A549 (cell line): ENCODE results near the gene PRKRIP1. TPM values are rescaled to one million over a fixed set of nuclear protein-coding genes. Genes with fewer than 3 reads are reported as not detected.

ENCODE experiments used
- ATAC-seq, 2 experiments: fragments of 200-7000 bp in 1 of 2; fragments of >200 bp in 1 of 2; cut with Nextera tagmentation in 1 of 2; cut with Tn5 transposase in 1 of 2; 3 replicates each; pipeline versions ENCODE4 v1.8.0 to v1.9.1; 2018 to 2020; ENCODE audit warnings: mild to moderate bottlenecking in 1 of 2, moderate library complexity in 1 of 2
- CTCF ChIA-PET: fragments of 300-600 bp; sonication (Branson Sonifier 250); formaldehyde crosslinking; extraction: SDS; loops from one replicate; lab custom pipeline; 2021; ENCODE audit warnings: antibody characterized with exemption, inconsistent platforms; lab: Yijun Ruan, JAX
- POLR2A ChIA-PET: fragments of 350-600 bp; formaldehyde crosslinking; extraction: SDS; loops from one replicate; lab custom pipeline; 2021; ENCODE audit warnings: antibody characterized with exemption, inconsistent platforms; lab: Yijun Ruan, JAX
- DNase-seq, 2 experiments: peaks; one replicate each; pipeline versions ENCODE4 v3.0.0 to v3.0.0-alpha.2; 2011 to 2016; ENCODE audit warnings: low read depth in 1 of 2, low spot score in 1 of 2
- FAIRE-seq: peaks from 2 replicates; lab custom pipeline; 2011; peaks lifted over from hg19 to GRCh38; lab: Jason Lieb, UNC
- H3K27ac ChIP-seq, 2 experiments: fragments of >200 bp; sonication (Bioruptor Twin); formaldehyde crosslinking; 3 replicates each; pipeline ENCODE4 v1.5.1; 2016 to 2017
- H3K4me1 ChIP-seq: fragments of >200 bp; sonication (Bioruptor Twin); formaldehyde crosslinking; 3 replicates; pipeline ENCODE4 v1.6.1; 2016
- H3K4me2 ChIP-seq: fragments of >200 bp; sonication (Bioruptor Twin); formaldehyde crosslinking; 3 replicates; pipeline ENCODE4 v1.6.1; 2016
- H3K4me3 ChIP-seq: fragments of >200 bp; sonication (Bioruptor Twin); formaldehyde crosslinking; 3 replicates; pipeline ENCODE4 v1.5.1; 2016
- H3K9me3 ChIP-seq: fragments of >200 bp; sonication (Bioruptor Twin); formaldehyde crosslinking; 3 replicates; pipeline ENCODE4 v1.6.1; 2016
- BHLHE40 ChIP-seq: IDR thresholded peaks from 2 replicates; pipeline ENCODE4 v1.6.1; 2012; ENCODE audit warnings: low read depth, low read length, inconsistent platforms
- CBX2 ChIP-seq: fragments of 200-600 bp; sonication (generic); IDR thresholded peaks from 2 replicates; pipeline ENCODE4 v1.6.1; 2016; ENCODE audit warnings: low read depth, mild to moderate bottlenecking, borderline replicate concordance
- CEBPB ChIP-seq, 2 experiments: fragments of >200 bp in 1 of 2; sonication (Bioruptor Twin) in 1 of 2; formaldehyde crosslinking in 1 of 2; IDR thresholded peaks; 2 replicates each; pipeline ENCODE4 v1.6.1; 2012 to 2016
- CHD4 ChIP-seq: fragments of 200-600 bp; sonication (generic); IDR thresholded peaks from 2 replicates; pipeline ENCODE4 v1.6.1; 2016; ENCODE audit warnings: antibody characterized with exemption, mild to moderate bottlenecking, borderline replicate concordance
- EHF ChIP-seq: fragments of 250-450 bp; sonication (Bioruptor Pico); IDR thresholded peaks from 2 replicates; pipeline ENCODE4 v1.5.0; 2020; ENCODE audit warnings: mild to moderate bottlenecking
- EHMT2 ChIP-seq: fragments of 200-600 bp; sonication (generic); IDR thresholded peaks from 2 replicates; pipeline ENCODE4 v1.6.1; 2016; ENCODE audit warnings: antibody characterized with exemption, low read depth, mild to moderate bottlenecking, moderate library complexity
- ESRRA ChIP-seq: fragments of 150-350 bp; IDR thresholded peaks from 2 replicates; pipeline ENCODE4 v1.6.1; 2014; ENCODE audit warnings: mild to moderate bottlenecking, low read length, borderline replicate concordance
- FOXS1 ChIP-seq: fragments of 250-450 bp; sonication (Bioruptor Pico); IDR thresholded peaks from 2 replicates; pipeline ENCODE4 v1.5.0; 2020; ENCODE audit warnings: mild to moderate bottlenecking, moderate library complexity
- HDAC2 ChIP-seq: fragments of 200-600 bp; sonication (generic); IDR thresholded peaks from 2 replicates; pipeline ENCODE4 v1.6.1; 2016
- HEYL ChIP-seq: fragments of 250-450 bp; sonication (Bioruptor Pico); IDR thresholded peaks from 2 replicates; pipeline ENCODE4 v1.8.0; 2021; ENCODE audit warnings: mild to moderate bottlenecking, moderate library complexity
- HOXA7 ChIP-seq: fragments of 250-450 bp; sonication (Bioruptor Pico); IDR thresholded peaks from 2 replicates; pipeline ENCODE4 v1.5.0; 2020; ENCODE audit warnings: mild to moderate bottlenecking, moderate library complexity
- HOXB13 ChIP-seq: fragments of 250-450 bp; sonication (Bioruptor Pico); IDR thresholded peaks from 2 replicates; pipeline ENCODE4 v1.5.0; 2020; ENCODE audit warnings: low read depth, mild to moderate bottlenecking, moderate library complexity
- HOXB5 ChIP-seq: fragments of 250-450 bp; sonication (Bioruptor Pico); IDR thresholded peaks from 2 replicates; pipeline ENCODE4 v1.5.0; 2020; ENCODE audit warnings: mild to moderate bottlenecking, moderate library complexity
- JUN ChIP-seq, 2 experiments: fragments of >200 bp; sonication (Bioruptor Twin); formaldehyde crosslinking; IDR thresholded peaks; 2 replicates in 1 of 2; 3 replicates in 1 of 2; pipeline ENCODE4 v1.6.1; 2016 to 2017
- MYC ChIP-seq: IDR thresholded peaks from 2 replicates; pipeline ENCODE4 v1.6.1; 2012; ENCODE audit warnings: mild to moderate bottlenecking, inconsistent platforms, low read length, improper control_type of control experiment, borderline replicate concordance
- NFE2L2 ChIP-seq: fragments of 150-350 bp; conservative IDR thresholded peaks from 2 replicates; pipeline ENCODE4 v1.6.1; 2014; ENCODE audit warnings: low read length
- NPAS2 ChIP-seq: fragments of 250-450 bp; sonication (Bioruptor Pico); IDR thresholded peaks from 2 replicates; pipeline ENCODE4 v1.8.0; 2022; ENCODE audit warnings: mild to moderate bottlenecking, moderate library complexity, borderline replicate concordance
- NR3C1 ChIP-seq: fragments of >200 bp; sonication (Bioruptor Twin); formaldehyde crosslinking; IDR thresholded peaks from 3 replicates; pipeline ENCODE4 v1.6.1; 2017
- PHF8 ChIP-seq: fragments of 200-600 bp; sonication (generic); IDR thresholded peaks from 2 replicates; pipeline ENCODE4 v1.6.1; 2016; ENCODE audit warnings: low read depth, mild to moderate bottlenecking, antibody characterized with exemption, moderate library complexity, borderline replicate concordance
- RAD21 ChIP-seq, 2 experiments: fragments of >200 bp in 1 of 2; sonication (Bioruptor Twin) in 1 of 2; formaldehyde crosslinking in 1 of 2; IDR thresholded peaks in 1 of 2; conservative IDR thresholded peaks in 1 of 2; 2 replicates in 1 of 2; 3 replicates in 1 of 2; pipeline ENCODE4 v1.6.1; 2012 to 2018; ENCODE audit warnings: inconsistent platforms in 1 of 2
- RARB ChIP-seq: fragments of 250-450 bp; sonication (Bioruptor Pico); IDR thresholded peaks from 2 replicates; pipeline ENCODE4 v1.8.0; 2021; ENCODE audit warnings: mild to moderate bottlenecking, moderate library complexity
- RNF2 ChIP-seq: fragments of 200-600 bp; sonication (generic); IDR thresholded peaks from 2 replicates; pipeline ENCODE4 v1.6.1; 2016; ENCODE audit warnings: low read depth, mild to moderate bottlenecking, antibody characterized with exemption, moderate library complexity, borderline replicate concordance
- SMC3 ChIP-seq: fragments of >200 bp; sonication (Bioruptor Twin); formaldehyde crosslinking; IDR thresholded peaks from 3 replicates; pipeline ENCODE4 v1.6.1; 2018; ENCODE audit warnings: inconsistent platforms
- SREBF2 ChIP-seq: fragments of 450-650 bp; IDR thresholded peaks from 2 replicates; pipeline ENCODE4 v1.6.1; 2014; ENCODE audit warnings: mild to moderate bottlenecking, moderate library complexity
- TP53 ChIP-seq: fragments of 250-450 bp; sonication (Bioruptor Pico); IDR thresholded peaks from 2 replicates; pipeline ENCODE4 v1.5.0; 2021; ENCODE audit warnings: mild to moderate bottlenecking, moderate library complexity
- ZC3H11A ChIP-seq: fragments of 450-650 bp; IDR thresholded peaks from 2 replicates; pipeline ENCODE4 v1.6.1; 2014; ENCODE audit warnings: antibody characterized with exemption, mild to moderate bottlenecking
- ZSCAN20 ChIP-seq: fragments of 250-450 bp; sonication (Bioruptor Pico); IDR thresholded peaks from 2 replicates; pipeline ENCODE4 v1.8.0; 2022; ENCODE audit warnings: mild to moderate bottlenecking, moderate library complexity
- WGBS: methylation state at CpG from one replicate; pipeline ENCODE4 v1.1.6; 2017; ENCODE audit errors: missing lambda C conversion rate; 5-methylcytosine and 5-hydroxymethylcytosine counted together
- polyA plus RNA-seq, 4 experiments: library from polyadenylated mRNA; depleted of rRNA in 3 of 4; stranded (reverse); fragments of >200 nt; fragmentation: RNase III in 1 of 4; extraction: RNeasy Plus Mini Kit Qiagen cat#74134 plus additional on column Dnase treatment in 1 of 4; gene quantifications; 2 replicates in 3 of 4; 3 replicates in 1 of 4; pipeline ENCODE4 v1.2.3, GENCODE V29; 2011 to 2017
- TF ChIP-seq, protein P1 (sequence below): fragments of >200 bp; sonication (Bioruptor Twin); formaldehyde crosslinking; IDR thresholded peaks from 3 replicates; pipeline ENCODE4 v1.5.1; 2016
- TF ChIP-seq, protein P2 (sequence below): fragments of 450-650 bp; IDR thresholded peaks from 2 replicates; pipeline ENCODE4 v1.6.1; 2014; ENCODE audit warnings: antibody characterized with exemption
- TF ChIP-seq, protein P3 (sequence below): IDR thresholded peaks from 2 replicates; pipeline ENCODE4 v1.6.1; 2012
- TF ChIP-seq, protein P4 (sequence below): IDR thresholded peaks from 2 replicates; pipeline ENCODE4 v1.6.1; 2012; ENCODE audit warnings: low read depth, borderline replicate concordance
- TF ChIP-seq, protein P5 (sequence below): fragments of 150-350 bp; IDR thresholded peaks from 2 replicates; pipeline ENCODE4 v1.6.1; 2014; ENCODE audit warnings: low read depth, mild to moderate bottlenecking, low read length

The PRKRIP1 gene
- polyA plus RNA-seq, 2 of the 4 experiments (the other 2 are of a cell fraction): 15.4 to 24.1 TPM

DNA sequence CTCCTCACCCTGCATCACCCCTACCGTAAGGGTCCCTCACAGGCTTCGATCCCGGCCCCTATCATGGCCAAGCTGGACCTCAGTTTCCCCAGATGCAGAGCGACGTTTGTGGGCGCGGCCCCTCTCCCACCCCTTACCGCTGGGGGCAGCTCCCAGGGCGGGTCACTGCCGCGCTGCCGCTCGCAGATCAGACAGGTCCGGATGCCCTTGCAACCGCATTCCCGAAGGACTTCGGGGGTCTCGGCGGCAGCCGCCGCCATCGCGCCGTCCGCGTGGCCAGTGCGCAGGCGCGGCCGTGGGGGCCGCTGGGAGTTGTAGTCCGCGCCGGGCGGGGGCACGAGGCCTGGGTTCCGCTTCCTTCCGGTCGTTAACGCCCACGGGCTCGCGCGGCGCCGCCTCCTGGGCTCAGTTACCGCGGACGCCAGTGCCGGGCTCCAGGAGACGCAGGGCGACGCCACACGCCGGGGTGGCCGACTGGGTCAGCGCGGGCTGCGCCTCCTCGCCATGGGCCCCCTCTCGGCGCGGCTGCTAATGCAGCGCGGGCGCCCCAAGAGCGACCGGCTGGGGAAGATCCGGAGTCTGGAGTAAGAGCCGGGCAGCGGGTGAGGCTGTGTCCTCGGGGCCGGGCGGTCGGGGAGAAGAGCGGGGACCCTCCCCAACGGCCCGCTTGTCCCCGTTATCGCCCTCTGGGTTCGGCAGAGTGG is 68.6 kb downstream of the PRKRIP1 start, which contains the start of the genes ALKBH4 and LRWD1 (continued):
- TF ChIP-seq, protein P1, sequence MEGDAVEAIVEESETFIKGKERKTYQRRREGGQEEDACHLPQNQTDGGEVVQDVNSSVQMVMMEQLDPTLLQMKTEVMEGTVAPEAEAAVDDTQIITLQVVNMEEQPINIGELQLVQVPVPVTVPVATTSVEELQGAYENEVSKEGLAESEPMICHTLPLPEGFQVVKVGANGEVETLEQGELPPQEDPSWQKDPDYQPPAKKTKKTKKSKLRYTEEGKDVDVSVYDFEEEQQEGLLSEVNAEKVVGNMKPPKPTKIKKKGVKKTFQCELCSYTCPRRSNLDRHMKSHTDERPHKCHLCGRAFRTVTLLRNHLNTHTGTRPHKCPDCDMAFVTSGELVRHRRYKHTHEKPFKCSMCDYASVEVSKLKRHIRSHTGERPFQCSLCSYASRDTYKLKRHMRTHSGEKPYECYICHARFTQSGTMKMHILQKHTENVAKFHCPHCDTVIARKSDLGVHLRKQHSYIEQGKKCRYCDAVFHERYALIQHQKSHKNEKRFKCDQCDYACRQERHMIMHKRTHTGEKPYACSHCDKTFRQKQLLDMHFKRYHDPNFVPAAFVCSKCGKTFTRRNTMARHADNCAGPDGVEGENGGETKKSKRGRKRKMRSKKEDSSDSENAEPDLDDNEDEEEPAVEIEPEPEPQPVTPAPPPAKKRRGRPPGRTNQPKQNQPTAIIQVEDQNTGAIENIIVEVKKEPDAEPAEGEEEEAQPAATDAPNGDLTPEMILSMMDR: no peak
- TF ChIP-seq RAD21 (conservative IDR thresholded peaks at IDR 0.05 in 1 of 2, IDR thresholded peaks at IDR 0.05 in 1 of 2) (0 out of 5 replicates have a peak, but pooled peaks of 1 of the 2 experiments have one; percentile 19), ZC3H11A (no peak), NPAS2 (CRISPR knock-in tag) (no peak), PHF8 (peak; percentile 46; the same call in 1 of the 2 replicates), SMC3 (peak; percentile 8; the same call in 1 of the 3 replicates), HOXB5 (CRISPR knock-in tag) (no peak), EHF (no peak), RARB (CRISPR knock-in tag) (no peak), NR3C1 (no peak), MYC (peak; percentile 83), JUN (IDR thresholded peaks at IDR 0.05) (peak; percentile 70 to 78; a peak in 4 of 5 replicates), HEYL (CRISPR knock-in tag) (no peak), ZSCAN20 (CRISPR knock-in tag) (no peak), EHMT2 (no peak), BHLHE40 (no peak), RNF2 (no peak)
- TF ChIP-seq, protein P2, sequence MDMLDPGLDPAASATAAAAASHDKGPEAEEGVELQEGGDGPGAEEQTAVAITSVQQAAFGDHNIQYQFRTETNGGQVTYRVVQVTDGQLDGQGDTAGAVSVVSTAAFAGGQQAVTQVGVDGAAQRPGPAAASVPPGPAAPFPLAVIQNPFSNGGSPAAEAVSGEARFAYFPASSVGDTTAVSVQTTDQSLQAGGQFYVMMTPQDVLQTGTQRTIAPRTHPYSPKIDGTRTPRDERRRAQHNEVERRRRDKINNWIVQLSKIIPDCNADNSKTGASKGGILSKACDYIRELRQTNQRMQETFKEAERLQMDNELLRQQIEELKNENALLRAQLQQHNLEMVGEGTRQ: no peak
- TF ChIP-seq, protein P3, sequence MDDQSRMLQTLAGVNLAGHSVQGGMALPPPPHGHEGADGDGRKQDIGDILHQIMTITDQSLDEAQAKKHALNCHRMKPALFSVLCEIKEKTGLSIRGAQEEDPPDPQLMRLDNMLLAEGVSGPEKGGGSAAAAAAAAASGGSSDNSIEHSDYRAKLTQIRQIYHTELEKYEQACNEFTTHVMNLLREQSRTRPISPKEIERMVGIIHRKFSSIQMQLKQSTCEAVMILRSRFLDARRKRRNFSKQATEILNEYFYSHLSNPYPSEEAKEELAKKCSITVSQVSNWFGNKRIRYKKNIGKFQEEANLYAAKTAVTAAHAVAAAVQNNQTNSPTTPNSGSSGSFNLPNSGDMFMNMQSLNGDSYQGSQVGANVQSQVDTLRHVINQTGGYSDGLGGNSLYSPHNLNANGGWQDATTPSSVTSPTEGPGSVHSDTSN: no peak
- TF ChIP-seq, protein P4, sequence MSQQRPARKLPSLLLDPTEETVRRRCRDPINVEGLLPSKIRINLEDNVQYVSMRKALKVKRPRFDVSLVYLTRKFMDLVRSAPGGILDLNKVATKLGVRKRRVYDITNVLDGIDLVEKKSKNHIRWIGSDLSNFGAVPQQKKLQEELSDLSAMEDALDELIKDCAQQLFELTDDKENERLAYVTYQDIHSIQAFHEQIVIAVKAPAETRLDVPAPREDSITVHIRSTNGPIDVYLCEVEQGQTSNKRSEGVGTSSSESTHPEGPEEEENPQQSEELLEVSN: peak; percentile 83
- TF ChIP-seq, protein P5, sequence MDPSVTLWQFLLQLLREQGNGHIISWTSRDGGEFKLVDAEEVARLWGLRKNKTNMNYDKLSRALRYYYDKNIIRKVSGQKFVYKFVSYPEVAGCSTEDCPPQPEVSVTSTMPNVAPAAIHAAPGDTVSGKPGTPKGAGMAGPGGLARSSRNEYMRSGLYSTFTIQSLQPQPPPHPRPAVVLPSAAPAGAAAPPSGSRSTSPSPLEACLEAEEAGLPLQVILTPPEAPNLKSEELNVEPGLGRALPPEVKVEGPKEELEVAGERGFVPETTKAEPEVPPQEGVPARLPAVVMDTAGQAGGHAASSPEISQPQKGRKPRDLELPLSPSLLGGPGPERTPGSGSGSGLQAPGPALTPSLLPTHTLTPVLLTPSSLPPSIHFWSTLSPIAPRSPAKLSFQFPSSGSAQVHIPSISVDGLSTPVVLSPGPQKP: no peak
- TF ChIP-seq, all 56 proteins: peak for 9

DNA sequence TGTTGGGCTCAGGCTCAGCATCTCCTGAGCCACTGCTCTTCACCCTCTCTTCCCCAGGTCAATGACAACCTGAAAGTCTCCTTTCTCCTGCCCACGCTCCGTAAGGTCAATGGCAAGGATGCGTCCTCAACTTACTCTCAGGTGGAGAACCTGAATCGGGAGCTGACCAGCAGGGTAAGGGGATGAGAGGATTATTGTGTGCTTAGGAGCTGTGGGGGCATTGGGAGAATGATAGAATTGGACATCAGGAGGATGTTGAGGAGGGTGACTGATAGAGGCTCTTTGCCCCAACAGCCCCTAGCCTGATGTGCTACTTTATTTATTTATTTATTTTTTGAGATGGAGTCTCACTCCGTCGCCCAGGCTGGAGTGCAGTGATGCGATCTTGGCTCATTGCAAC is 69.9 kb downstream of the PRKRIP1 start:
- POLR2A ChIA-PET: no interaction called here
- FAIRE-seq (no peak), ATAC-seq (no peak), DNase-seq (no peak)
- CTCF ChIA-PET: interaction anchor here (1.3 to 2.1 kb wide), 5 partner anchors 10 to 54 kb away, joined by 3 to 9 read pairs (median 6); no protein-coding TSS in a partner anchor
- H3K4me3 ChIP-seq: no peak overlapping the region
- 96% methylated on average over 7 of the region's 7 CpGs for WGBS
- H3K27ac ChIP-seq: peak overlapping the region in 1 of 2 experiments; percentile 94; a peak in 1 of 6 replicates
- no peaks in the 10 kb centered on the region for H3K9me3 ChIP-seq
- H3K4me1 ChIP-seq: peaks cover 10% of the 10 kb centered on the region; the same call in 2 of the 3 replicates
- H3K4me2 ChIP-seq: peak overlapping the region; percentile 89
- TF ChIP-seq HOXB13: no peak
- TF ChIP-seq CBX2: no peak
- no peak for TF ChIP-seq FOXS1 (CRISPR knock-in tag)
- no peak for TF ChIP-seq EHMT2
- TF ChIP-seq RNF2: no peak
- TF ChIP-seq NPAS2 (CRISPR knock-in tag): no peak
- TF ChIP-seq TP53 (CRISPR knock-in tag): no peak
- TF ChIP-seq NFE2L2: no peak
- TF ChIP-seq, protein P3: no peak
- TF ChIP-seq HDAC2: no peak
- no peak for TF ChIP-seq ESRRA
- no peak for TF ChIP-seq CEBPB (IDR thresholded peaks at IDR 0.05)
- no peak for TF ChIP-seq SREBF2
- TF ChIP-seq CHD4: no peak
- TF ChIP-seq HOXA7 (CRISPR knock-in tag): no peak
